Mesendoderm (in vitro differentiated cells): ENCODE results near the gene TSEN54.

Experiments
- DNase-seq: peaks from one replicate; pipeline ENCODE4 v3.0.0; 2013
- H2AK5ac ChIP-seq: 2 replicates; pipeline ENCODE4 v1.6.1; 2013; ENCODE audit warnings: low read length, inconsistent platforms
- H2BK120ac ChIP-seq: 2 replicates; pipeline ENCODE4 v1.6.1; 2013; ENCODE audit warnings: low read depth, mild to moderate bottlenecking, low read length, moderate library complexity, mixed read lengths
- H2BK15ac ChIP-seq: replicated peaks from 2 replicates; pipeline ENCODE4 v1.6.1; 2013; ENCODE audit warnings: low read depth, mild to moderate bottlenecking, moderate library complexity
- H2BK5ac ChIP-seq: 2 replicates; pipeline ENCODE4 v1.6.1; 2013; ENCODE audit warnings: low read length, inconsistent platforms
- H3K18ac ChIP-seq: 2 replicates; pipeline ENCODE4 v1.6.1; 2013; ENCODE audit warnings: mild to moderate bottlenecking, low read length, mixed read lengths
- H3K23ac ChIP-seq: one replicate; pipeline ENCODE4 v1.6.1; 2013; ENCODE audit warnings: low read length
- H3K27ac ChIP-seq: 2 replicates; pipeline ENCODE4 v1.5.1; 2013; ENCODE audit warnings: low read depth, mild to moderate bottlenecking, inconsistent platforms, low read length, moderate library complexity
- H3K27me3 ChIP-seq: 2 replicates; pipeline ENCODE4 v1.6.1; 2013; ENCODE audit warnings: low read length, control low read depth, mild to moderate bottlenecking, inconsistent platforms; ENCODE audit not compliant: insufficient read depth, poor library complexity
- H3K36me3 ChIP-seq: 2 replicates; pipeline ENCODE4 v1.6.1; 2013; ENCODE audit warnings: low read length, inconsistent platforms; ENCODE audit not compliant: control insufficient read depth, insufficient read depth
- H3K4ac ChIP-seq: one replicate; pipeline ENCODE4 v1.6.1; 2013; ENCODE audit warnings: low read depth, mild to moderate bottlenecking, low read length, moderate library complexity
- H3K4me1 ChIP-seq: 2 replicates; pipeline ENCODE4 v1.6.1; 2013; ENCODE audit warnings: low read depth, low read length, inconsistent platforms; ENCODE audit not compliant: control insufficient read depth
- H3K4me2 ChIP-seq: 2 replicates; pipeline ENCODE4 v1.6.1; 2013; ENCODE audit warnings: low read length
- H3K4me3 ChIP-seq: 2 replicates; pipeline ENCODE4 v1.5.1; 2013; ENCODE audit warnings: mild to moderate bottlenecking, low read length
- H3K56ac ChIP-seq: one replicate; pipeline ENCODE4 v1.6.1; 2013; ENCODE audit warnings: low read length
- H3K79me1 ChIP-seq: 2 replicates; pipeline ENCODE4 v1.6.1; 2013; ENCODE audit warnings: low read length, inconsistent platforms
- H3K79me2 ChIP-seq: 2 replicates; pipeline ENCODE4 v1.6.1; 2013; ENCODE audit warnings: mild to moderate bottlenecking, low read length; ENCODE audit not compliant: control insufficient read depth, insufficient read depth
- H3K9ac ChIP-seq: 2 replicates; pipeline ENCODE4 v1.6.1; 2013; ENCODE audit warnings: low read length, inconsistent platforms
- H4K5ac ChIP-seq: one replicate; pipeline ENCODE4 v1.6.1; 2013; ENCODE audit warnings: low read length
- H4K8ac ChIP-seq: one replicate; pipeline ENCODE4 v1.6.1; 2013; ENCODE audit warnings: low read depth, mild to moderate bottlenecking, control low read depth, low read length, moderate library complexity
- WGBS: extraction: QIAGEN DNeasy Blood & Tissue Kit; methylation state at CpG from one replicate; pipeline ENCODE4 v1.1.7; 2013; ENCODE audit warnings: low lambda C conversion rate, missing lambda C conversion rate; ENCODE audit not compliant: insufficient coverage; ENCODE audit errors: extremely low coverage; 5-methylcytosine and 5-hydroxymethylcytosine counted together

The TSEN54 gene

DNA sequence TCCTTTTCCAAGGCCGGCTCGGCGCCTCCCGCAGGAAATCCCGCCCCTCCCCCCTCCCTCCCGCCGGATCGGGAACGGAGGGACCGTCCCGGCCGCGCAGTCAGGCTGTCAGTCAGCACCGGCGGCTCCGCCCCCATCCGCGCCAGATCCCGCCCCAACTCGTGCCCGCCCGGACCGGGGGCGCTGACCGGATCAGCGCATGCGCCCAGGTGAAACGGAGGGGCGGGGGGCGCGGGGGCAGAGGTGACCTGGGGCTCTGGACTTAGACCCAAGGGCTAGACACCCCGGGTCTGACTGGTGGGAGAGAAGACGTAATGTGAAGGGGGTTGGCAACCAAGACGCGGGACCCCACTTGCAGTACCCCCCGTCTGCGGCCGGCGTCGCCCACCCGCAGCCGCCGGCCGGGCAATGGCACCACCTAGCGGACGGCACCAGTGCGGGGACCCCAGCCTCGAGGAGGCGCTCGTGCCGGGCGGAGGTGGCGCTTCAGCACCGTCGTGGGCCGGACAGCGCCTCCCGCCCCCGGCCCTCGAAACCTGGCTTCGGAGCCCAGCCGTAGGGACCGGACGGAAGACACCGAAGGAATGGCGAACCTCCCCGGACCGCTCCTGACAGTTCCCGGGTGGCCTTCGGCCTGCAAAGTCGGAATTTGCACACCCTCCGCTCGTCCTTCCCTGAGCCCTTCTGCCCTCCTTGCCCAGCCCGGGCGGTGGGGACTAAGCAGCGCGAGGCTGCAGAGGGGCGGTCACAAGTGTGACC is 653 bp upstream of the TSEN54 start, which contains the start of gene CASKIN2:
CASKIN2 (minus strand) TSS at position 42 of the 759 bp plus-strand sequence. CDS start 1,733 bp downstream, outside the sequence.
- no peak within 1 kb of the TSS for H2BK15ac ChIP-seq
- H3K4me3 ChIP-seq = peak within 1 kb of the TSS; percentile 67
- no CpG with 5 or more reads among the region's 78 CpGs for WGBS
- no peak within 1 kb of the TSS for H4K5ac ChIP-seq
- peak within 1 kb of the TSS; percentile 85 for H3K9ac ChIP-seq
- H3K27me3 ChIP-seq = no peaks in the 10 kb centered on the region
- H3K79me1 ChIP-seq = peaks cover 14% of the 10 kb centered on the region
- H3K27ac ChIP-seq = peak within 1 kb of the TSS; percentile 31
- no peak within 1 kb of the TSS for H3K23ac ChIP-seq
- peak within 1 kb of the TSS; percentile 100 for H3K4me2 ChIP-seq
- peaks cover 2% of the 10 kb centered on the region for H3K79me2 ChIP-seq
- H3K18ac ChIP-seq = peak within 1 kb of the TSS; percentile 94
- no peak within 1 kb of the TSS for H2BK5ac ChIP-seq
- H3K36me3 ChIP-seq = no peaks in the 10 kb centered on the region
- DNase-seq = peak; percentile 94
- no peak within 1 kb of the TSS for H2AK5ac ChIP-seq
- H3K4me1 ChIP-seq = peaks cover 3% of the 10 kb centered on the region
- H4K8ac ChIP-seq = no peak within 1 kb of the TSS
- H3K56ac ChIP-seq = peak within 1 kb of the TSS; percentile 89
- H3K4ac ChIP-seq = peak within 1 kb of the TSS; percentile 89
- H2BK120ac ChIP-seq = peak within 1 kb of the TSS; percentile 52

DNA sequence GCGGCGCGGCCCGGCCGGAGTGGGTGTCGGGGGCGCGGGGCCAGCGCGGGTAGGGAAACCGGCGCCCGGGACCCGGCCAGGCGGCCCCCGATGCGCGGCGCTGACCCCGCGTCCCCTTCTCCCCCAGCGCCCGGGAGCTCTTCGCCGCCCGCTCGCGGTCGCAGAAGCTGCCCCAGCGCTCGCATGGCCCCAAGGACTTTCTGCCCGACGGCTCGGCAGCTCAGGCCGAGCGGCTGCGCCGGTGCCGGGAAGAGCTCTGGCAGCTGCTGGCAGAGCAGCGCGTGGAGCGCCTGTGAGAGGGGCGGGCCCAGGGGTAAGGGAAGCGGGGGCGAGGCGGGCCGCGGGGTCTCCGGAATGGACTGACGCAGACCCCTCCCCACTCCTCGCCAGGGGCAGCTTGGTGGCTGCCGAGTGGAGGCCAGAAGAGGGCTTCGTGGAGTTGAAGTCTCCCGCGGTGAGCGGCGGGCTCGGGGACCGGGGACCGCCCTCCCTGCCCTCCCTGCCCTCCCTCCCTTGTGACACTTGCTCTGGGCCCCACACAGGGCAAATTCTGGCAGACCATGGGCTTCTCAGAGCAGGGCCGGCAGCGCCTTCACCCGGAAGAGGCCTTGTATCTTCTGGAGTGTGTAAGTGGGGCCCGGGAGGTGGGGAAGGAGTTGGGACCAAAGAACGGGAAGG is 430 bp downstream of the TSEN54 start:
- DNase-seq = peak; percentile 60
- Histone ChIP-seq H3K4me3 (peak overlapping the region; percentile 81), H3K4me1 (peaks cover 3% of the 10 kb centered on the region), H4K5ac (no peak overlapping the region), H3K27me3 (no peaks in the 10 kb centered on the region), H3K79me1 (peaks cover 14% of the 10 kb centered on the region), H3K23ac (no peak overlapping the region), H3K56ac (peak overlapping the region; percentile 92), H2BK15ac (no peak overlapping the region), H3K27ac (peak overlapping the region; percentile 40), H2BK5ac (no peak overlapping the region), H3K36me3 (no peaks in the 10 kb centered on the region), H3K79me2 (peaks cover 2% of the 10 kb centered on the region), H3K18ac (peak overlapping the region; percentile 35), H4K8ac (no peak overlapping the region), H3K9ac (peak overlapping the region; percentile 85), H2AK5ac (no peak overlapping the region), H3K4me2 (peak overlapping the region; percentile 35), H3K4ac (no peak overlapping the region), H2BK120ac (no peak overlapping the region)
- WGBS = no CpG with 5 or more reads among the region's 65 CpGs

DNA sequence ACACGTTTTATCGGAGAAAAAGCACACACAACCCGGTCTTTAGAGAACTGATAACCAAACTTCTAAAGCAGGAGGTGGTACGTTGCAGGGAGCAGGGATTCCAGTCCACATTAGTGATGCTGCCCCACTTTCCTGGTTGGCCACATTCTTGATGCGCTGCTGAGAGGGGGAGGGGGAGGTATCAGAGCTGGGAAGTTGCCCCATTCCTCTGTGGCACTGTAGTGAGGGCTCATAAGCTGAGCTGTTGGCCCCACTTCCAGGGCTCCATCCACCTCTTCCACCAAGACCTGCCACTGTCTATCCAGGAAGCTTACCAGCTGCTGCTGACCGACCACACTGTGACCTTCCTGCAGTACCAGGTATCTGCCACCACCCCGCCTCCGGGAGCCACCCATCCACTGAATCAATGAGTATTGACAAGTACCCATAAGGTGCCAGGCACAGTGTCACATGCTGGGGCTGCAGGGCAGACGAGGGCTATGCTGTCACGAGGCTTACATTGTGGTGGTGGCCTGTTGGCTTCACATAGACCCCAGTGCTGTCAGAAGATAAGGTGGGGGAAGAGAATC is 1.1 kb downstream of the TSEN54 start:
- Histone ChIP-seq H3K9ac (peak overlapping the region; percentile 85), H4K8ac (no peak overlapping the region), H3K27me3 (no peaks in the 10 kb centered on the region), H2AK5ac (no peak overlapping the region), H3K27ac (no peak overlapping the region), H3K79me1 (peaks cover 14% of the 10 kb centered on the region), H4K5ac (no peak overlapping the region), H2BK120ac (no peak overlapping the region), H3K79me2 (peaks cover 2% of the 10 kb centered on the region), H3K4me2 (peak overlapping the region; percentile 35), H3K4me1 (peaks cover 3% of the 10 kb centered on the region), H2BK5ac (no peak overlapping the region), H3K23ac (no peak overlapping the region), H3K36me3 (peaks cover 2% of the 10 kb centered on the region), H3K18ac (no peak overlapping the region), H3K4ac (no peak overlapping the region), H2BK15ac (no peak overlapping the region), H3K4me3 (peak overlapping the region; percentile 81), H3K56ac (peak overlapping the region; percentile 92)
- DNase-seq = peak; percentile 45
- no CpG with 5 or more reads among the region's 10 CpGs for WGBS

DNA sequence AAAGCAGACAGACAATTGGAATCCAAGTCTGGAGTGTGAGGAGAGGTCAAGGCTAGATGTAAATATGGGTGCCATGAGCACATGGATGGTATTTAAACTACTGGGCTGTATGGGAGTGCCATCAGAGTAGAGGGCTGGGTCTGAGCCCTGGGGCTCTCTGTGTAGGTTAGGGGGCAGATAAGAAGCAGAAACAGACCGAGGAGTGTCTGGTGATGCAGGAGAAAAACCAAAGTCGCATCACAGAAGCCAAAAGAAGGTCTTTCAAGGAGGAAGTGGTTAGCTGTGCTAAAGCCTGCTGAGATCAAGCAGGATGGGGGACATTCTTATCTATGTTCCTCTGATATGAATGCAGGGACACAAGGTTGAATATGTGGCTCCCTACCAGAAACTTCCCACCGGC is 1.9 kb downstream of the TSEN54 start:
- H4K8ac ChIP-seq = no peak overlapping the region
- H3K4me1 ChIP-seq = peaks cover 3% of the 10 kb centered on the region
- no peak overlapping the region for H3K4me3 ChIP-seq
- H3K79me1 ChIP-seq = peaks cover 14% of the 10 kb centered on the region
- no peak overlapping the region for H3K4me2 ChIP-seq
- H2BK15ac ChIP-seq = no peak overlapping the region
- H4K5ac ChIP-seq = no peak overlapping the region
- no peak overlapping the region for H3K23ac ChIP-seq
- H3K79me2 ChIP-seq = peaks cover 2% of the 10 kb centered on the region
- H3K9ac ChIP-seq = no peak overlapping the region
- no peak overlapping the region for H3K4ac ChIP-seq
- H3K36me3 ChIP-seq = peaks cover 3% of the 10 kb centered on the region
- H3K18ac ChIP-seq = no peak overlapping the region
- no peak overlapping the region for H2BK5ac ChIP-seq
- H3K56ac ChIP-seq = no peak overlapping the region
- WGBS = no CpG with 5 or more reads among the region's 3 CpGs
- H3K27me3 ChIP-seq = no peaks in the 10 kb centered on the region
- no peak overlapping the region for H3K27ac ChIP-seq
- DNase-seq = no peak
- no peak overlapping the region for H2BK120ac ChIP-seq
- H2AK5ac ChIP-seq = no peak overlapping the region

DNA sequence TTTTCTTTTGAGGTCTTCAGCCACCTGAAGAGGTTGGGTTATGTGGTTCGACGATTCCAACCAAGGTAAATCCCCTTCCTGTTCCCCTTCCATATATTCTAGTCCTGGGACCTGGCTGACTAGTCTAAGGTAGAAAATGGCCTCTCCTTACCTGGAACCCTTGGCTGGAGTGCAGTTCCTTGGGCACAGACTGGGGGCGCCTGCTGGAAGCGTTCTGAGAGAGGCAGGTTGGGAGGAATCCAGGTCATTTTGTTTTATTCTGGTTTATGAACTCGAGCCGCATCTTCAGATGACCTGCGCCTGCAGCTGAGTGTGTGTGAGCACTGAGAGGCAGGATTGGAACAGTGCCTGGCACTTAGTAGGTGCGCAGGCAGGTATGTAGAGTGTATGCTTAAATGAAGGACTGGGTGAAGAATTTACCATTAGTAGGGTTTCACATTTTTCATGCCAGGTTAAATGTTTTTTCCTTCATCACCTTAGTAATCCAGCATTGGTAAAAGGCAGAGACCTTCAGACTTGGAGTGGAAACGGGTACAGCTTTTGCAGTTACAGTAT is 2.7 kb downstream of the TSEN54 start:
- H4K5ac ChIP-seq = no peak overlapping the region
- H3K79me1 ChIP-seq = peaks cover 12% of the 10 kb centered on the region
- peaks cover 3% of the 10 kb centered on the region for H3K4me1 ChIP-seq
- no peak overlapping the region for H2AK5ac ChIP-seq
- H3K27ac ChIP-seq = no peak overlapping the region
- no peak overlapping the region for H3K23ac ChIP-seq
- H3K79me2 ChIP-seq = peaks cover 2% of the 10 kb centered on the region
- no peaks in the 10 kb centered on the region for H3K27me3 ChIP-seq
- H3K9ac ChIP-seq = no peak overlapping the region
- H3K4me3 ChIP-seq = no peak overlapping the region
- no CpG with 5 or more reads among the region's 9 CpGs for WGBS
- no peak overlapping the region for H3K4ac ChIP-seq
- no peak for DNase-seq
- no peak overlapping the region for H4K8ac ChIP-seq
- no peak overlapping the region for H2BK120ac ChIP-seq
- H2BK15ac ChIP-seq = no peak overlapping the region
- no peak overlapping the region for H2BK5ac ChIP-seq
- peaks cover 3% of the 10 kb centered on the region for H3K36me3 ChIP-seq
- H3K4me2 ChIP-seq = no peak overlapping the region
- H3K18ac ChIP-seq = no peak overlapping the region
- no peak overlapping the region for H3K56ac ChIP-seq
